Caki2 (cell line): Measurements from ENCODE around the gene CHCHD5. TPM values are rescaled to one million over a fixed set of nuclear protein-coding genes. Genes with fewer than 3 reads are reported as not detected.
"Not testable (repeated sequence)": the region's sequence is repeated elsewhere in the genome, so short reads cannot be mapped to it uniquely, and the experiment has no call there.

ENCODE experiments used
- DNase-seq: peaks from one replicate; pipeline ENCODE4 v3.0.0-alpha.2; 2015; ENCODE audit warnings: low read depth
- in situ Hi-C: cut with HindIII; loops from 2 replicates; pipeline ENCODE4 v1.10.0; 2016; ENCODE audit warnings: low sequenced_read_pairs, low pct_unique_long_range_greater_than_20kb, mixed read lengths
- total RNA-seq: library from RNA; depleted of rRNA; stranded (reverse); fragments of >200 nt; shearing (Covaris generic); gene quantifications from 2 replicates; pipeline ENCODE4 v1.2.3, GENCODE V29; 2014; ENCODE audit warnings: low replicate concordance

Gene CHCHD5
- total RNA-seq, 1 experiment from 2014 or later: 36.0 TPM

- DNase-seq: peak; percentile 70
- in situ Hi-C loops: no loop called here
These were observed 794 bp upstream of the CHCHD5 start for GRCh38 chr2:112583497-112584133.

GRCh38 chr2:112584891-112585250, 462 bp downstream of the CHCHD5 start:
- DNase-seq: no peak
- in situ Hi-C loops: no loop called here

DNA sequence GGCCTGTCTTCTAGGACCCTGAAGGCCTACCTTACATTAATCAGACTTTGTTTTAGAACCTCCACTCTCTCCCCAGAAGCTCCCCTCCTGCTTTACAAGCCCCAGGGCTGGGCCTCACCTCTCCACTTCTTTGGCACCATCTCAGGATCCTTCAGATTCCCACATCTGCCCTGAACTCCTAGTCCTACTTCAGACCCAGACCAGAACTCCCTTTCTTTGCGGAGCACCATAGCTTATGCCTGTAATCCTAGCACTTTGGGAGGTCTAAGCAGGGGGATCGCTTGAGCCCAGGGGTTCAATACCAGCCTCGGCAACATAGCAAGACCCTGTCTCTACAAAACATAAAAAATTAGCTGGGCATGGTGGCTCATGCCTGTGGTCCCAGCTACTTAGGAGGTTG, 991 bp downstream of the CHCHD5 start:
- no peak for DNase-seq
- in situ Hi-C loops: no loop called here

DNA sequence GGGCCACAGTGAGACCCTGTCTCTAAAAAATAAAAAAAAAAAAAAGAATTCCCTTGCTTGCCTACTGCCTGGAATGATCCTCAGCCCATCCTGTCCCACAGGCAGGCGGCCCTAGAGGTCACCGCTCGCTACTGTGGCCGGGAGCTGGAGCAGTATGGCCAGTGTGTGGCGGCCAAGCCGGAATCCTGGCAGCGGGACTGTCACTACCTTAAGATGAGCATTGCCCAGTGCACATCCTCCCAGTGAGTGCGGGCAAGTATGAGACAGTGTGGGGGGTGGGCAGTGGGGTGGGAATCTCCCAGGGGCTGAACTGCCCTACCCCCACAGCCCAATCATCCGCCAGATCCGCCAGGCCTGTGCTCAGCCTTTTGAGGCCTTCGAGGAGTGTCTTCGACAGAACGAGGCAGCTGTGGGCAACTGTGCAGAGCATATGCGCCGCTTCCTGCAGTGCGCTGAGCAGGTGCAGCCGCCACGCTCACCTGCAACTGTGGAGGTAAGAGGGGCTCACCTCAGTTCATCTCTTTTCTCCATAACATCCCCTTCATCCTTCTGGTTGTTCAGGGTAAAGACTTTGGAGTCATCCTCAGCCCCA, 1.6 kb downstream of the CHCHD5 start:
- in situ Hi-C loops: no loop called here

DNA sequence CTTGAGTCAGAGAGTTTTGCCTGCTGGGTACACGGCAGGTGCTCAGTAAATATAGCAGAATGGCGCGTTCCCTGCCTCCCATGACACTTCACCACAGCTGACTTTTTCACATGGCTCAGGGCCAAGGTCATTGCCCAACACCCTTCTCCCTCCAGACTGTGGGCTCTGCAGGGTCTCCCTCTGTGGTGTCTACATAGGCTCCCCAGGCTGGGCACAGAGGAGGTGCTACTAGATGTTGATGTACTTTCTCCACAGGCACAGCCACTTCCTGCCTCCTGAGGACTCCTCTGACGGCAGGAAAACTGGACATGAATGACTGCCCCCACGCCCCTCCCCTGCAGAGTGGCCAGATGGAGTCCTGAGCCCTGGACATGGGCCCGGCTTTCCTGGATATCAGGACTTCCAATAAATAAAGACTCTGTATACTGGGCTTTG, 4.2 kb downstream of the CHCHD5 start:
- no peak for DNase-seq
- in situ Hi-C loops: no loop called here

More for the DNA sequence above, 1.6 kb downstream of the CHCHD5 start:
- DNase-seq: no peak

GRCh38 chr2:112591413-112591812, 7.0 kb downstream of the CHCHD5 start:
- in situ Hi-C loops: no loop called here
- DNase-seq: no peak

DNA sequence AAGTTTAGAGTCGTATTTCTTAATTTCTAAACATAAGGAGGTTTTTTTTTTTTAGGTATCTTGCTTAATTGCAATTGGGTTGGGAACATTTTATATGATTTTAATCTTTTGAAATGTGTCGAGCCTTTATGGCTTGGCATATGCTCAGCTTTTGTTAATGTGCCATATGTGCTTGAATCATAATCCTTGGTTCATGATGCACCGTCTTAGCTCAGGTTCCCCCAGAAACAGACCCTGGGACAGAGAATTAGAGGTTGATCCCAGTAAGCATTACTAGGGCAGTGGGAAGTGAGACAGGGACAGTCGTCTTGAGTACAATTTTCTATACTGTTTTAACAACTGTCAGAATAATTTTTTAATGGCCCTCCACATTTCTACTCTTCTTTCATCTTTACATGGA, 9.3 kb downstream of the CHCHD5 start:
- in situ Hi-C loops: no loop called here
- no peak for DNase-seq

- in situ Hi-C loops: no loop called here
- no peak for DNase-seq
These were observed 13.3 kb downstream of the CHCHD5 start for GRCh38 chr2:112597537-112598322.

DNA sequence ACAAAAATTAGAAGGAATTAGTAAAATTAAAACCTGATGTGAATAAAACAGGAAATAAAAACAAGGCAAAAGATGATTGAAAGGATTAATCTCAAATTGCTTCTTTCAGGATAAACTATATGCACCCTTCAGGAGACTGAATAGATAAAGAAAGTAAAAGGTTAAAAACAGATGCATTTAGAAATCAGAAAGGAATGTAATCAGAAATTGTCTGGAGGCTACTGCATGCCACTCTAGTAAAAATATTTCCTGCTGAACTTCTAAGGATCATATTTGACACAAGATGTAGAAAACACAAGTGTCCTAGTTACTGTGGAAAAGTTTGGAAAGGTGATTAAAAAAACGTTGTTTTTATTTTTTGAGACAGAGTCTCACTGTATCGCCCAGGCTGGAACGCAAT, 16.2 kb downstream of the CHCHD5 start:
- in situ Hi-C loops: no loop called here
- no peak for DNase-seq

GRCh38 chr2:112601754-112602153, 17.3 kb downstream of the CHCHD5 start:
- no peak for DNase-seq
- in situ Hi-C loops: no loop called here

DNA sequence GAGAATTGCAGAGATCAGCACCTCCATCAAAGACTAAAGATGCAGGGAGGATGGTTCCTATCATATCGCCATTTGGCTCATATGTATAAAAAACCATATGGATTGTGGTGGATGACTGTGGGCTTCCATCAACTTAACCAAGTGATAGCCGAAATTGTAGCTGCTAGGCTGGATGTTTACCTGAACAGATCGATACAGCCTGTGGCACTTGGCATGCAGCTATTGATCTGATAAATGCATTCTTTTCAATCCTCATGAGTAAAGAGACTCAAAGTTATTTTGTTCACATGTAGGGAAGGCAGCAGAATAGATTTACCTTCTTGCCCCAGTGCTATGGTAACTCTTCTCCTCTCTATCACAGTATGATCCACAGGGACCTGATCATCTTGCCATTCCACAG, 18.5 kb downstream of the CHCHD5 start:
- DNase-seq: no peak

GRCh38 chr2:112603731-112604130, 19.3 kb downstream of the CHCHD5 start:
- in situ Hi-C loops: no loop called here

More for the DNA sequence above, 18.5 kb downstream of the CHCHD5 start:
- in situ Hi-C loops: no loop called here

GRCh38 chr2:112604952-112605351, 20.5 kb downstream of the CHCHD5 start:
- in situ Hi-C loops: no loop called here

More at GRCh38 chr2:112603731-112604130, 19.3 kb downstream of the CHCHD5 start:
- DNase-seq: no peak

DNA sequence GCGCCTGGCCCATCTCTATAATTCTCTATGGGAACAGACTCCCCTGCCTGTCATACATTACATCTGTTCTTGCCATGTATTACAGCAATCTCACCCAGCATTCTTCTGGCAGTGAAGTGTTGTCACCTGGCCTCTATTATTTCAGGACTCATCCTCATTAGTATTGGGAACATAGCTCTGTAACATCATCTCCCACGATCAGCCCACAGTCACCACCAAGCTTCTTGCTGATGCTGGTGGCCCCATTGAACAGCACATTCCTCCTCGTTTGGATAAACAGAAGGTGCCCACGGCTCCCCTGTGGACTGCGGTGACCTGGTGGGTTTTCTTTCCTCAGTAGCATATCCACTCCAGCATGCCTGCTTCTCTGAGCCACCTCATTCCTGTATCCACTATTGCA, 21.5 kb downstream of the CHCHD5 start:
- in situ Hi-C loops: no loop called here
- no peak for DNase-seq

More at GRCh38 chr2:112604952-112605351, 20.5 kb downstream of the CHCHD5 start:
- no peak for DNase-seq

DNA sequence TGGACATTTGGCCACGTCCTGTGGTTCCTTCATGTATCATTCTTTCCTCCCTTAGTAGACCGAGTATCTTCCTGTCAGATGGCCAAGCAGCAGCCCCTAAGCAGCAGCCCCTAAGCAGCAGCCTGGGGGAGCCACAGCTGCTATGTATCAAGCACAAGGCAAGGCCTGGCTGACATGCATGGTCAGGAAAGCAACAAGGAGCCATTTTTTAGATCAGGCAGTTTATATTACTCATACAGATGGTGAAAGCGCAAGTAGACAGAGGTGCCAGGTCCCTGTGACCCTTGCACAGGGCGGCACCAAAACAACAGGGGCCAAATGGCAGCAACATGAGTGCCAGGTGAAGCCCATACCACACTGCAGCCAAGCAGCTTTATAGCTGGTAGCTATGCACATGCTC, 22.1 kb downstream of the CHCHD5 start:
- DNase-seq: no peak
- in situ Hi-C loops: no loop called here

DNA sequence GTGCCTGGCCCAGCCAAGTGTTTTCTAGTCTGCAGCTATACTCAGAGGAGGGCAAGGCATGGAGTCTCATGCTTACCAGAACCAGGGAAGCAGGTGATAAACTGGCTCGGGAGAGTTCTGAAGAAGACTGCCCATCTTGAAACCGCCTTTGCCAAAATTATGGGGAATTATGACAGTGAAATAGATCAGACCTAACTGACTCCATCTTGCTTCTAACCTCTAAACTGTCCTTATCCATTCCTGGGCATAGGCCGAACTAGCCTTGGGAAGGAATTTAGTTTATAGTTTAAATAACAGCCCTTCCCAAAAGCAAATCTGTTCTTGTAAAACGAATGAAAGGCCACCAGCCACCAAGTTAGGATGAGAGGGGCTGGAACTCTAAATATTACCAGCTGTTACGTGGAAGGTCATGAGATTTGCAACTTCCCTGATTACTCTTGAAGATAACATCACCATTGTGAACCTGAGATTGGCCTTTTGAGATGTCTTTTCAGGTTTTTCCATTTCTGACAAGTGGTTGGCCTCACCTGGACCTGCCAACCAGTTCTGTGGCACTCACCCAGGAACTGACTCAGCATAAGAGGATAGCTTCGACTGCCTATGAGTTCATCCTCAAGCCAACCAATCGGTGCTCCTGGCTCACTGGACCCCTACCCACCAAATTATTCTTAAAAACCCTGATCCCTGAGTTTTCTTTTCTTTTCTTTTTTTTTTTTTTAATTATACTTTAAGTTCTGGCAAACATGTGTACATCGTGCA, 23.4 kb downstream of the CHCHD5 start:
- no peak for DNase-seq
- in situ Hi-C loops: no loop called here

DNA sequence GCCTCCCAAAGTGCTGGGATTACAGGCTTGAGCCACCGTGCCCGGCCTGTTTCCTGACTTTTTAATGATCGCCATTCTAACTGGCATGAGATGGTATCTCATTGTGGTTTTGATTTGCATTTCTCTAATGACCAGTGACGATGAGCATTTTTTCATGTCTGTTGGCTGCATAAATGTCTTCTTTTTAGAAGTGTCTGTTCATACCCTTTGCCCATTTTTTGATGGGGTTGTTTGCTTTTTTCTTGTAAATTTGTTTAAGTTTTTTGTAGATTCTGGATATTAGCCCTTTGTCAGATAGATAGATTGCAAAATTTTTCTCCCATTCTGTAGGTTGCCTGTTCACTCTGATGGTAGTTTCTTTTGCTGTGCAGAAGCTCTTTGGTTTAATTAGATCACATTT, 24.9 kb downstream of the CHCHD5 start:
- DNase-seq, in situ Hi-C loops: not testable (repeated sequence)

- DNase-seq, in situ Hi-C loops: not testable (repeated sequence)
These were observed 27.9 kb downstream of the CHCHD5 start for GRCh38 chr2:112612283-112612682.
